ENCODE measurements around the gene RAB11FIP3. TPM values are rescaled to one million over a fixed set of nuclear protein-coding genes. Genes with fewer than 3 reads are reported as not detected.

Gene RAB11FIP3
- total RNA-seq, 2 donors from 2014 or later: 19.9 to 43.8 TPM

GRCh38 chr16:568401-569258, 143.2 kb downstream of the RAB11FIP3 start:
- Histone ChIP-seq H3K36me3 (no peaks in the 10 kb centered on the region), H3K9me3 (no peaks in the 10 kb centered on the region), H3K27me3 (no peaks in the 10 kb centered on the region), H3K4me3 (peak overlapping the region in 1 of 2 donors; percentile 79), H3K4me1 (peaks cover 0 to 49% of the 10 kb centered on the region in 2 donors), H3K27ac (no peak overlapping the region)
- TF ChIP-seq CTCF (IDR thresholded peaks at IDR 0.05): no peak
- no peak for DNase-seq (ENCODE audit: low spot score)

- H3K27me3 ChIP-seq: no peaks in the 10 kb centered on the region
- peak within 1 kb of the TSS; percentile 76 to 82 for H3K27ac ChIP-seq
- TF ChIP-seq CTCF (IDR thresholded peaks at IDR 0.05): no peak
- peak; percentile 72 for DNase-seq (ENCODE audit: low spot score)
- H3K4me1 ChIP-seq: peaks cover 0 to 49% of the 10 kb centered on the region in 2 donors
- H3K9me3 ChIP-seq: no peaks in the 10 kb centered on the region
- peak within 1 kb of the TSS; percentile 76 to 79 for H3K4me3 ChIP-seq
- H3K36me3 ChIP-seq: no peaks in the 10 kb centered on the region
These were observed 144.2 kb downstream of the RAB11FIP3 start, which contains the start of gene PIGQ for GRCh38 chr16:569445-570254. TSS of gene PIGQ (plus strand) at chr16:569968. CDS start at chr16:574075, 4,107 bp downstream.

Small RNA genes lying within 50 kb of the gene (microRNA-seq; reads per million reads assigned to microRNA genes)
- gene MIR3176 (ENCODE audit: borderline number of aligned reads in 2 of 2, borderline replicate concordance in 1 of 2): 0 to 0.71 reads per million in 2 donors
- gene MIR5587 (ENCODE audit: borderline number of aligned reads in 2 of 2, borderline replicate concordance in 1 of 2): 0 to 0.71 reads per million in 2 donors

Other genes with a start within 250 kb of the RAB11FIP3 start
- gene HBA1, start 249.0 kb upstream of the RAB11FIP3 start, total RNA-seq: 1,000 to 10,000 TPM; 1,094 to 1,137 TPM
- 1 to 10 TPM; 2.1 to 2.8 TPM for gene HBQ1, start 245.2 kb upstream of the RAB11FIP3 start, total RNA-seq
- gene LUC7L, start 196.2 kb upstream of the RAB11FIP3 start, total RNA-seq: 10 to 100 TPM; 18.3 to 20.2 TPM
- gene FAM234A, start 190.8 kb upstream of the RAB11FIP3 start, total RNA-seq: 100 to 1,000 TPM; 141 to 227 TPM
- 1 to 10 TPM; 8.3 to 9.0 TPM for gene RGS11, start 149.7 kb upstream of the RAB11FIP3 start, total RNA-seq
- gene ARHGDIG, start 145.1 kb upstream of the RAB11FIP3 start, total RNA-seq: 1 to 10 TPM; 5.9 to 6.8 TPM
- gene PDIA2, start 142.5 kb upstream of the RAB11FIP3 start, total RNA-seq: 1 to 10 TPM in 1 of 2 donors, under 1 TPM in 1; 0.52 to 5.4 TPM
- 10 to 100 TPM; 12.9 to 19.4 TPM for gene AXIN1, start 72.9 kb upstream of the RAB11FIP3 start, total RNA-seq
- 10 to 100 TPM; 89.0 to 90.3 TPM for gene MRPL28, start 55.1 kb upstream of the RAB11FIP3 start, total RNA-seq
- gene PGAP6, start 43.7 kb upstream of the RAB11FIP3 start, total RNA-seq: 10 to 100 TPM; 34.0 to 41.1 TPM
- 10 to 100 TPM; 45.4 to 45.8 TPM for gene NME4, start 28.4 kb upstream of the RAB11FIP3 start, total RNA-seq
- 10 to 100 TPM; 10.6 to 18.7 TPM for gene DECR2, start 23.8 kb upstream of the RAB11FIP3 start, total RNA-seq
- gene CAPN15, start 102.1 kb downstream of the RAB11FIP3 start, total RNA-seq: 10 to 100 TPM; 18.5 to 28.1 TPM
- gene PRR35, start 134.7 kb downstream of the RAB11FIP3 start, total RNA-seq: not detected
- gene NHLRC4, start 141.4 kb downstream of the RAB11FIP3 start, total RNA-seq: under 1 TPM; 0.43 to 0.74 TPM
- 10 to 100 TPM; 20.8 to 21.0 TPM for gene PIGQ, start 144.3 kb downstream of the RAB11FIP3 start, total RNA-seq
- gene RAB40C, start 164.4 kb downstream of the RAB11FIP3 start, total RNA-seq: 10 to 100 TPM; 11.1 to 13.5 TPM
- under 1 TPM; 0.52 to 0.71 TPM for gene WFIKKN1, start 205.3 kb downstream of the RAB11FIP3 start, total RNA-seq
- gene METTL26, start 210.7 kb downstream of the RAB11FIP3 start, total RNA-seq: 100 to 1,000 TPM; 103 to 137 TPM
- 100 to 1,000 TPM; 110 to 121 TPM for gene MCRIP2, start 216.2 kb downstream of the RAB11FIP3 start, total RNA-seq
- 1 to 10 TPM; 3.0 to 5.7 TPM for gene WDR90, start 223.7 kb downstream of the RAB11FIP3 start, total RNA-seq
- 10 to 100 TPM; 37.8 to 42.8 TPM for gene RHOT2, start 242.5 kb downstream of the RAB11FIP3 start, total RNA-seq

Measured in right atrium auricular region (tissue), 2 donors.